HG03342 (cell line): ENCODE data around the gene HAPLN2.
"Not testable (repeated sequence)": the region's sequence is repeated elsewhere in the genome, so short reads cannot be mapped to it uniquely, and the experiment has no call there.

Experiments used
- ATAC-seq: cut with Tn5 transposase; IDR thresholded peaks from one replicate; pipeline ENCODE4 v1.9.1; 2021; ENCODE audit warnings: mild to moderate bottlenecking, moderate library complexity; ENCODE audit not compliant: unreplicated experiment

Gene HAPLN2

GRCh38 chr1:156616463-156616862 lies 2.8 kb upstream of the HAPLN2 start:
- ATAC-seq: no peak

GRCh38 chr1:156619582-156619955 lies 354 bp downstream of the HAPLN2 start:
- ATAC-seq: no peak

GRCh38 chr1:156622581-156623297 lies 3.5 kb downstream of the HAPLN2 start:
- ATAC-seq: no peak

GRCh38 chr1:156623946-156624813 lies 5.0 kb downstream of the HAPLN2 start:
- no peak for ATAC-seq

- ATAC-seq: no peak
These were observed 5.7 kb downstream of the HAPLN2 start for GRCh38 chr1:156624814-156625435.

GRCh38 chr1:156625436-156626078 lies 6.3 kb downstream of the HAPLN2 start:
- ATAC-seq: no peak

- no peak for ATAC-seq
These were observed 6.8 kb downstream of the HAPLN2 start for GRCh38 chr1:156626079-156626438.

GRCh38 chr1:156627313-156627880 lies 8.2 kb downstream of the HAPLN2 start:
- ATAC-seq: no peak

- ATAC-seq: no peak
These were observed 10.7 kb downstream of the HAPLN2 start for GRCh38 chr1:156629823-156630449.

- ATAC-seq: not testable (repeated sequence)
These were observed 11.9 kb downstream of the HAPLN2 start for GRCh38 chr1:156631152-156631551.

- ATAC-seq: no peak
These were observed 13.1 kb downstream of the HAPLN2 start for GRCh38 chr1:156632355-156632754.

GRCh38 chr1:156638189-156638985 lies 19.2 kb downstream of the HAPLN2 start:
- ATAC-seq: no peak

- ATAC-seq: no peak
These were observed 20.4 kb downstream of the HAPLN2 start for GRCh38 chr1:156639601-156640101.

- ATAC-seq: no peak
These were observed 21.9 kb downstream of the HAPLN2 start for GRCh38 chr1:156640842-156641706.

GRCh38 chr1:156641761-156642264 lies 22.6 kb downstream of the HAPLN2 start, which contains the start of gene BCAN:
BCAN (plus strand) TSS chr1:156642117; CDS start chr1:156646055, 3,938 bp downstream.
- ATAC-seq: no peak

- no peak for ATAC-seq
These were observed 23.2 kb downstream of the HAPLN2 start for GRCh38 chr1:156642265-156643048.

- no peak for ATAC-seq
These were observed 24.0 kb downstream of the HAPLN2 start for GRCh38 chr1:156643049-156643777.
